GM18505 (cell line): ENCODE data around the gene FBXO48.
"Not testable (repeated sequence)": the region's sequence is repeated elsewhere in the genome, so short reads cannot be mapped to it uniquely, and the experiment has no call there.

Source experiments
- ATAC-seq: cut with Tn5 transposase; IDR thresholded peaks from one replicate; pipeline ENCODE4 v1.9.1; 2021; ENCODE audit not compliant: unreplicated experiment
- POLR2A ChIP-seq: IDR thresholded peaks from 4 replicates; pipeline ENCODE4 v1.6.1; 2011; ENCODE audit warnings: borderline replicate concordance; ENCODE audit not compliant: insufficient read depth, insufficient read length; ENCODE audit errors: extremely low read depth

Gene FBXO48

GRCh38 chr2:68464651-68465050 is 2.4 kb downstream of the FBXO48 start:
- no peak for ATAC-seq
- TF ChIP-seq POLR2A = no peak

GRCh38 chr2:68463287-68463877 is 3.7 kb downstream of the FBXO48 start:
- no peak for TF ChIP-seq POLR2A

GRCh38 chr2:68458981-68459380 is 8.1 kb downstream of the FBXO48 start:
- TF ChIP-seq POLR2A = no peak
- ATAC-seq = no peak

More at GRCh38 chr2:68463287-68463877, 3.7 kb downstream of the FBXO48 start:
- ATAC-seq = no peak

GRCh38 chr2:68456198-68456597 is 10.9 kb downstream of the FBXO48 start:
- TF ChIP-seq POLR2A = no peak

GRCh38 chr2:68454719-68455118 is 12.4 kb downstream of the FBXO48 start:
- no peak for TF ChIP-seq POLR2A
- ATAC-seq = no peak

More at GRCh38 chr2:68456198-68456597, 10.9 kb downstream of the FBXO48 start:
- ATAC-seq = no peak

- no peak for TF ChIP-seq POLR2A
- ATAC-seq = no peak
Measured at GRCh38 chr2:68453761-68454360, 13.2 kb downstream of the FBXO48 start.

GRCh38 chr2:68452158-68452900 is 14.8 kb downstream of the FBXO48 start:
- ATAC-seq = no peak
- no peak for TF ChIP-seq POLR2A

GRCh38 chr2:68448671-68449653 is 18.1 kb downstream of the FBXO48 start:
- ATAC-seq = no peak
- no peak for TF ChIP-seq POLR2A

GRCh38 chr2:68447118-68447517 is 20.0 kb downstream of the FBXO48 start:
- ATAC-seq = no peak

GRCh38 chr2:68446425-68446824 is 20.7 kb downstream of the FBXO48 start:
- ATAC-seq = not testable (repeated sequence)

More at GRCh38 chr2:68447118-68447517, 20.0 kb downstream of the FBXO48 start:
- no peak for TF ChIP-seq POLR2A

GRCh38 chr2:68441994-68442322 is 25.1 kb downstream of the FBXO48 start:
- ATAC-seq = no peak
- TF ChIP-seq POLR2A = no peak

GRCh38 chr2:68441179-68441993 is 25.7 kb downstream of the FBXO48 start:
- peak; percentile 96 for ATAC-seq
- TF ChIP-seq POLR2A = no peak

- no peak for TF ChIP-seq POLR2A
- no peak for ATAC-seq
Measured at GRCh38 chr2:68438455-68439303, 28.4 kb downstream of the FBXO48 start.
